NCI-H2227 (cell line): ENCODE measurements around the gene PAIP1.
"Not testable (repeated sequence)": the region's sequence is repeated elsewhere in the genome, so short reads cannot be mapped to it uniquely, and the experiment has no call there.

ENCODE experiments used
- DNase-seq: peaks from one replicate; lab custom pipeline; 2025; ENCODE audit not compliant: unreplicated experiment; lab: John Stamatoyannopoulos, UW

The PAIP1 gene

GRCh38 chr5:43571237-43571636 lies 14.4 kb upstream of the PAIP1 start:
- no peak for DNase-seq

- no peak for DNase-seq
Observed at GRCh38 chr5:43570450-43571158, 13.7 kb upstream of the PAIP1 start.

- DNase-seq: no peak
Observed at GRCh38 chr5:43569236-43569746, 12.4 kb upstream of the PAIP1 start.

- DNase-seq: no peak
Observed at GRCh38 chr5:43567967-43568366, 11.1 kb upstream of the PAIP1 start.

- no peak for DNase-seq
Observed at GRCh38 chr5:43565043-43565442, 8.2 kb upstream of the PAIP1 start.

GRCh38 chr5:43564289-43564850 lies 7.5 kb upstream of the PAIP1 start:
- DNase-seq: no peak

GRCh38 chr5:43563321-43563720 lies 6.4 kb upstream of the PAIP1 start:
- DNase-seq: no peak

- DNase-seq: no peak
Observed at GRCh38 chr5:43561356-43561755, 4.5 kb upstream of the PAIP1 start.

GRCh38 chr5:43560128-43560527 lies 3.3 kb upstream of the PAIP1 start:
- DNase-seq: no peak

- DNase-seq: not testable (repeated sequence)
Observed at GRCh38 chr5:43556607-43556856, 345 bp downstream of the PAIP1 start.

- DNase-seq: peak; percentile 72
Observed at GRCh38 chr5:43555895-43556606, 826 bp downstream of the PAIP1 start.

- DNase-seq: no peak
Observed at GRCh38 chr5:43554497-43554896, 2.4 kb downstream of the PAIP1 start.

GRCh38 chr5:43553381-43553780 lies 3.5 kb downstream of the PAIP1 start:
- DNase-seq: no peak

GRCh38 chr5:43551731-43552130 lies 5.1 kb downstream of the PAIP1 start:
- DNase-seq: no peak

GRCh38 chr5:43549272-43549671 lies 7.6 kb downstream of the PAIP1 start:
- DNase-seq: not testable (repeated sequence)

GRCh38 chr5:43548358-43548757 lies 8.5 kb downstream of the PAIP1 start:
- DNase-seq: no peak

GRCh38 chr5:43547532-43547931 lies 9.3 kb downstream of the PAIP1 start:
- DNase-seq: no peak

GRCh38 chr5:43543434-43543833 lies 13.4 kb downstream of the PAIP1 start:
- DNase-seq: no peak

- peak; percentile 30 for DNase-seq
Observed at GRCh38 chr5:43540746-43541145, 16.1 kb downstream of the PAIP1 start.

GRCh38 chr5:43536972-43537371 lies 19.9 kb downstream of the PAIP1 start:
- no peak for DNase-seq

- DNase-seq: no peak
Observed at GRCh38 chr5:43533646-43534045, 23.2 kb downstream of the PAIP1 start.

- DNase-seq: no peak
Observed at GRCh38 chr5:43530648-43531047, 26.2 kb downstream of the PAIP1 start.
